Adrenal gland (tissue), 12 donors: ENCODE data around the gene MYH10. TPM values are rescaled to one million over a fixed set of nuclear protein-coding genes. Genes with fewer than 3 reads are reported as not detected.

Experiments
- DNase-seq, 7 donors: peaks; one replicate each; pipeline ENCODE4 v3.0.0-alpha.2; 2019 to 2020
- H3K27ac ChIP-seq, 5 donors: fragments of 200-600 bp; sonication (generic) in 4 of 5; 1 replicate in 3 of 5; 2 replicates in 2 of 5; pipeline versions ENCODE4 v1.5.1 to v1.8.0; 2016 to 2020; ENCODE audit warnings: mild to moderate bottlenecking in 1 of 5
- H3K27me3 ChIP-seq: fragments of 200-600 bp; 2 replicates; pipeline ENCODE4 v1.8.0; 2021
- H3K36me3 ChIP-seq, 2 donors: fragments of 200-600 bp; replicated peaks in 1 of 2; 1 replicate in 1 of 2; 2 replicates in 1 of 2; pipeline versions ENCODE4 v1.5.1 to v1.8.0; 2018 to 2022
- H3K4me1 ChIP-seq, 2 donors: fragments of 200-600 bp; replicated peaks in 1 of 2; 1 replicate in 1 of 2; 2 replicates in 1 of 2; pipeline versions ENCODE4 v1.5.1 to v1.8.0; 2018 to 2021
- H3K4me3 ChIP-seq, 4 donors: fragments of 200-600 bp; sonication (generic) in 3 of 4; one replicate each; pipeline ENCODE4 v1.5.1; 2016 to 2018
- H3K9me3 ChIP-seq, 3 donors: fragments of 200-600 bp; sonication (generic) in 1 of 3; replicated peaks in 1 of 3; 1 replicate in 2 of 3; 2 replicates in 1 of 3; pipeline versions ENCODE4 v1.5.1 to v1.8.0; 2016 to 2021
- CTCF ChIP-seq, 6 experiments: fragments of 450-650 bp in 4 of 6; fragments of 200-600 bp in 2 of 6; sonication (generic) in 1 of 6; IDR thresholded peaks; 1 replicate in 5 of 6; 2 replicates in 1 of 6; pipeline versions ENCODE4 v1.5.1 to v1.8.0; 2016 to 2021; ENCODE audit warnings: antibody characterized with exemption in 6 of 6, mild to moderate bottlenecking in 2 of 6, moderate library complexity in 1 of 6
- POLR2A ChIP-seq, 2 donors: fragments of 450-650 bp; IDR thresholded peaks; one replicate each; pipeline ENCODE4 v1.6.1; 2017; ENCODE audit warnings: antibody characterized with exemption in 2 of 2, mild to moderate bottlenecking in 2 of 2, moderate library complexity in 1 of 2
- WGBS, 4 donors: extraction: QIAGEN DNeasy Blood & Tissue Kit in 2 of 4; methylation state at CpG; one replicate each; pipeline versions ENCODE4 v1.1.5 to v1.1.7; 2013 to 2017; 5-methylcytosine and 5-hydroxymethylcytosine counted together
- intact Hi-C, 2 donors: fragments of 100-400 bp; cut with DNase I; formaldehyde crosslinking; loops; one replicate each; pipeline versions ENCODE4 v1.14.1 to v1.15.0; 2022 to 2023
- polyA plus RNA-seq, 3 donors: library from polyadenylated mRNA; stranded (reverse); fragments of 200-250 nt in 2 of 3; fragments of 350-450 nt in 1 of 3; fragmentation: Illumina TruSeq in 1 of 3; extraction: RNeasy Lipid Tissue Mini Kit (QIAGEN cat#74804) in 1 of 3; gene quantifications; one replicate each; pipeline ENCODE4 v1.2.3, GENCODE V29; 2013 to 2014
- total RNA-seq, 9 donors: library from RNA; depleted of rRNA in 4 of 9; stranded (reverse); fragments of >200 nt in 4 of 9; fragments of 120-200 nt in 1 of 9; fragmentation: NEBNext Ultra II Directional in 1 of 9; extraction: Animal tissue kit (Norgen Biotek cat#: 25700) in 1 of 9; gene quantifications; one replicate each; pipeline versions ENCODE4 v1.1.0 to v1.2.4, GENCODE V29; 2013 to 2023
- donor health status: healthy with polysubstance abuse.
- donor health status: Bipolar disorder and iron deficiency.
- donor health status: DM: yes; HTN: yes; CAD: no.
- donor health status: DM: no; HTN: no; CAD: no.
- donor health status: DM: no; HTN: no; CAD: no.
- donor health status: DM: yes; HTN: yes; CAD: no.

Gene MYH10
- total and polyA plus RNA-seq, 12 donors, result 9.8 to 101 (median 41.0) TPM

- intact Hi-C loops, result no loop called here
- Histone ChIP-seq H3K4me3 (no peak overlapping the region), H3K9me3 (no peaks in the 10 kb centered on the region), H3K27me3 (no peaks in the 10 kb centered on the region), H3K4me1 (peaks cover 0 to 4% of the 10 kb centered on the region in 2 donors), H3K36me3 (no peaks in the 10 kb centered on the region), H3K27ac (no peak overlapping the region)
- no peak for DNase-seq
- whole genome bisulfite sequencing, 4 donors, result 90 to 96% (median 94%) methylated on average over 4 of the region's 4 CpGs
- TF ChIP-seq CTCF (IDR thresholded peaks at IDR 0.05), result no peak
- no peak for TF ChIP-seq POLR2A (IDR thresholded peaks at IDR 0.05)
Measured at GRCh38 chr17:8668176-8668740, 37.7 kb upstream of the MYH10 start.

- DNase-seq, result no peak
- H3K9me3 ChIP-seq, result no peaks in the 10 kb centered on the region
- no peaks in the 10 kb centered on the region for H3K27me3 ChIP-seq
- no peaks in the 10 kb centered on the region for H3K4me1 ChIP-seq
- intact Hi-C loops, result no loop called here
- H3K36me3 ChIP-seq, result no peaks in the 10 kb centered on the region
- no peak overlapping the region for H3K27ac ChIP-seq
- no peak overlapping the region for H3K4me3 ChIP-seq
- TF ChIP-seq CTCF (IDR thresholded peaks at IDR 0.05), result no peak
- TF ChIP-seq POLR2A (IDR thresholded peaks at IDR 0.05), result no peak
- WGBS, 4 donors, result 76 to 85% (median 83%) methylated on average over 7 of the region's 7 CpGs
Measured at GRCh38 chr17:8667421-8667820, 36.9 kb upstream of the MYH10 start.

GRCh38 chr17:8665684-8666083 is 35.2 kb upstream of the MYH10 start:
- H3K36me3 ChIP-seq, result no peaks in the 10 kb centered on the region
- H3K27me3 ChIP-seq, result no peaks in the 10 kb centered on the region
- H3K4me3 ChIP-seq, result no peak overlapping the region
- no peaks in the 10 kb centered on the region for H3K9me3 ChIP-seq
- 96 to 100% (median 97%) methylated on average over 2 of the region's 2 CpGs for WGBS, 4 donors
- intact Hi-C loops, result no loop called here
- TF ChIP-seq CTCF (IDR thresholded peaks at IDR 0.05) (no peak), POLR2A (IDR thresholded peaks at IDR 0.05) (no peak)
- H3K27ac ChIP-seq, result no peak overlapping the region
- DNase-seq, result no peak
- H3K4me1 ChIP-seq, result no peaks in the 10 kb centered on the region

- intact Hi-C loops, result no loop called here
- Histone ChIP-seq H3K4me3 (no peak overlapping the region), H3K27me3 (no peaks in the 10 kb centered on the region), H3K36me3 (no peaks in the 10 kb centered on the region), H3K9me3 (no peaks in the 10 kb centered on the region), H3K27ac (no peak overlapping the region), H3K4me1 (no peaks in the 10 kb centered on the region)
- DNase-seq, result no peak
- 80 to 90% (median 87%) methylated on average over 12 of the region's 12 CpGs for WGBS, 4 donors
- TF ChIP-seq POLR2A (IDR thresholded peaks at IDR 0.05) (no peak), CTCF (IDR thresholded peaks at IDR 0.05) (no peak)
Measured at GRCh38 chr17:8664456-8665126, 34.1 kb upstream of the MYH10 start.
